ENCODE results near the gene BAIAP2L2. TPM values are rescaled to one million over a fixed set of nuclear protein-coding genes. Genes with fewer than 3 reads are reported as not detected.

Gene BAIAP2L2
- total and polyA plus RNA-seq, 2 donors (not counting 1 experiment from before 2014, with no cell fraction given): 0.96 to 1.2 TPM

- H3K9me3 Mint-ChIP-seq (ENCODE audit: insufficient read depth): no peaks in the 10 kb centered on the region
- DNase-seq: no peak
These were observed 25.4 kb downstream of the BAIAP2L2 start for GRCh38 chr22:38085056-38085455.

More at GRCh38 chr22:38085056-38085455, 25.4 kb downstream of the BAIAP2L2 start:
- no peak overlapping the region for H3K4me3 ChIP-seq (ENCODE audit: control extremely low read depth in 1 of 5, extremely low read depth in 1 of 5, insufficient read depth in 1 of 5, low read depth in 2 of 5, low read length in 4 of 5)
- CTCF ChIA-PET: no interaction called here
- no peak overlapping the region for H3K9ac ChIP-seq (ENCODE audit: low read length)
- no peak overlapping the region for H2AFZ ChIP-seq (ENCODE audit: insufficient read depth, low read depth, low read length, poor library complexity, severe bottlenecking)
- no peak overlapping the region for H3K4me2 ChIP-seq (replicated peaks; ENCODE audit: low read depth, low read length, poor library complexity, severe bottlenecking)
- peaks cover 23% of the 10 kb centered on the region for H3K27me3 Mint-ChIP-seq
- intact Hi-C loops (cut with micrococcal nuclease): no loop called here
- no peak for ATAC-seq (ENCODE audit: low read depth)
- no peak for TF ChIP-seq CTCF (IDR thresholded peaks at IDR 0.05)
- TF ChIP-seq EZH2 (IDR thresholded peaks at IDR 0.05; ENCODE audit: borderline replicate concordance, insufficient read depth, low read depth, low read length, poor library complexity, severe bottlenecking): no peak
- H3K79me2 ChIP-seq (ENCODE audit: control insufficient read depth, insufficient read depth, low read length): no peaks in the 10 kb centered on the region
- no peaks in the 10 kb centered on the region for H4K20me1 ChIP-seq (ENCODE audit: control insufficient read depth, insufficient read depth, low read length, poor library complexity, severe bottlenecking)
- POLR2A ChIA-PET: no interaction called here
- peaks cover 0 to 49% (median 23%) of the 10 kb centered on the region in 4 experiments for H3K27me3 ChIP-seq (replicated peaks in 1 of 4; ENCODE audit: control extremely low read depth in 1 of 4, control insufficient read depth in 3 of 4, insufficient read depth in 4 of 4, low read length in 3 of 4)
- no peak overlapping the region for H3K27ac ChIP-seq (ENCODE audit: low read length in 2 of 2)
- H3K4me1 ChIP-seq (ENCODE audit: control insufficient read depth in 2 of 2, insufficient read depth in 2 of 2, low read length in 2 of 2): peaks cover 17 to 18% of the 10 kb centered on the region in 2 donors
- H3K4me3 Mint-ChIP-seq: no peak overlapping the region
- H3K9me3 ChIP-seq (ENCODE audit: control extremely low read depth in 1 of 3, control insufficient read depth in 2 of 3, insufficient read depth in 1 of 3, low read length in 2 of 3): no peaks in the 10 kb centered on the region
- 99% methylated on average over 12 of the region's 12 CpGs for WGBS (ENCODE audit: insufficient coverage)
- H3K4me1 Mint-ChIP-seq: peaks cover 5% of the 10 kb centered on the region
- no peaks in the 10 kb centered on the region for H3K36me3 ChIP-seq (replicated peaks in 1 of 2; ENCODE audit: control extremely low read depth in 1 of 2, control insufficient read depth in 1 of 2, extremely low read depth in 1 of 2, insufficient read depth in 2 of 2, low read length in 1 of 2)
- H3K27ac Mint-ChIP-seq: no peak overlapping the region

All from B cell (primary cell).